ENCODE results near the gene HECTD4. TPM values are rescaled to one million over a fixed set of nuclear protein-coding genes. Genes with fewer than 3 reads are reported as not detected.
"Not testable (repeated sequence)": the region's sequence is repeated elsewhere in the genome, so short reads cannot be mapped to it uniquely, and the experiment has no call there.

HECTD4 gene
- total RNA-seq, 1 experiment from 2014 or later: 32.5 TPM

DNA sequence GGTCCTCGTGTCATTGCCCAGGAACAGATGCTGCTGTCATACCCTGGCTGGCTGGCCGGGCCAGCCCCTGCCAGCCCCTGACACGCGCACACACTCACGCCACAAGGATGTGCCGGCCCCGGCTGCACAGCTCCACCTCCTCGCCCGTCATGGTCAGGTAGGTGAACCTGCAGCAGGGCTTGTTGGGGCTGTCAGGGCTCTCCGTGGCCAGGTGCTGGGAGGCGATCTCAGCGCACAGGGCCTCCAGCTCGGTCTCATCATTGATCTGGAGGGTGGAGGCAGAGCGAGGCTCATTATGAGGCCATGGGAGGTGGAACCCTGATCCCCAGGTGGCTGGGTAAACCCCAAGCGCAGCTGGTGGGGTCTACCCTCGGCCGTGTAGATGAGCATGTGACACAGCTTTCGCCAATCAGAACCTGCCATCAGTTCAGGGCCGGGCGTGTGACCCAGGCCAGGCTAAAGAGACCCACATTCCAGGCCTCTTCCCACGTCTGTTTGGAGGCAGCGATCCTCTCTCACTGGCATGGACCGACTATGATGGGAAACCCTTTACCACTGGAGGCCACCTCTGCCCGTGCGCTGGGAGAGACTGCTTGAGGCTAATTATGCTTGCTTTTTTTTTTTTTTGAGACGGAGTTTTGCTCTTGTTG is 218.1 kb downstream of the HECTD4 start:
- no peak for DNase-seq
- Histone ChIP-seq H3K9me3 (ENCODE audit: low read length) (no peaks in the 10 kb centered on the region), H3K9me2 (replicated peaks; ENCODE audit: insufficient read depth, low read length) (no peaks in the 10 kb centered on the region), H2AFZ (ENCODE audit: low read length) (no peak overlapping the region), H3K79me2 (ENCODE audit: low read length) (no peaks in the 10 kb centered on the region), H3K27ac (ENCODE audit: low read length) (no peak overlapping the region), H3K27me3 (ENCODE audit: low read length) (no peaks in the 10 kb centered on the region), H4K20me1 (ENCODE audit: insufficient read depth, low read depth, low read length) (no peaks in the 10 kb centered on the region), H3K4me3 (ENCODE audit: low read length) (no peak overlapping the region), H3K36me3 (ENCODE audit: insufficient read depth, low read length) (peaks cover 13% of the 10 kb centered on the region; the same call in 1 of the 2 replicates), H3K4me1 (ENCODE audit: low read length) (no peaks in the 10 kb centered on the region), H3K4me2 (ENCODE audit: low read depth, low read length, poor library complexity, severe bottlenecking) (no peak overlapping the region), H3K9ac (ENCODE audit: low read length) (no peak overlapping the region)

DNA sequence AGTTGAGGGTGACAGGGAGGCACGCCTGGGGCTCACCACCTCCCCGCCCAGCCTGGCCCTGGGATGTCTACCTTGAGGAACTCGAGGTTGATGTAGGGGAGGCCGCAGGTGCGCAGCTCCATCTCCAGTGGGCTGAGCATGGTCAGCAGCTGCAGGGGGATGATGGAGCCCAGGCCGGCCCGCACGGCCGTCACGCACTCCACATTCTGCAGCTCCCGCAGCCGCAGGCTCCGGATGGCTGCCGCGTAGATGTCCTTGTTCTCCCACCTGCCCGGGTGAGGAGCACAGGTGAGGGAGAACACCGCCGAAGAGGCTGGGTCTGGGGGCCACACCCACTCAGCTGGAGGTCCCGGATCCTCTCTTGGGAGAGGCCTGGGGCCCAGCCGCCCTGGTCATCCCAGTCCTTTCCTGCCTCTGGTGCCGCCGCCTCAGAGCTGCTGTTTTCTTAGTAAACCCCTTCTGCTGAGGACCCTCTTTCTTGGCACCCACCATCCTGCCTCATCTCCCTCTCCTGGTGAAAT is 218.7 kb downstream of the HECTD4 start:
- H3K9me2 ChIP-seq (replicated peaks; ENCODE audit: insufficient read depth, low read length): no peaks in the 10 kb centered on the region
- no peaks in the 10 kb centered on the region for H3K27me3 ChIP-seq (ENCODE audit: low read length)
- H3K36me3 ChIP-seq (ENCODE audit: insufficient read depth, low read length): peaks cover 19% of the 10 kb centered on the region
- no peak overlapping the region for H3K9ac ChIP-seq (ENCODE audit: low read length)
- no peak overlapping the region for H3K4me2 ChIP-seq (ENCODE audit: low read depth, low read length, poor library complexity, severe bottlenecking)
- no peaks in the 10 kb centered on the region for H3K79me2 ChIP-seq (ENCODE audit: low read length)
- no peaks in the 10 kb centered on the region for H4K20me1 ChIP-seq (ENCODE audit: insufficient read depth, low read depth, low read length)
- H3K27ac ChIP-seq (ENCODE audit: low read length): no peak overlapping the region
- no peak overlapping the region for H2AFZ ChIP-seq (ENCODE audit: low read length)
- no peaks in the 10 kb centered on the region for H3K9me3 ChIP-seq (ENCODE audit: low read length)
- H3K4me1 ChIP-seq (ENCODE audit: low read length): no peaks in the 10 kb centered on the region
- H3K4me3 ChIP-seq (ENCODE audit: low read length): no peak overlapping the region
- no peak for DNase-seq

DNA sequence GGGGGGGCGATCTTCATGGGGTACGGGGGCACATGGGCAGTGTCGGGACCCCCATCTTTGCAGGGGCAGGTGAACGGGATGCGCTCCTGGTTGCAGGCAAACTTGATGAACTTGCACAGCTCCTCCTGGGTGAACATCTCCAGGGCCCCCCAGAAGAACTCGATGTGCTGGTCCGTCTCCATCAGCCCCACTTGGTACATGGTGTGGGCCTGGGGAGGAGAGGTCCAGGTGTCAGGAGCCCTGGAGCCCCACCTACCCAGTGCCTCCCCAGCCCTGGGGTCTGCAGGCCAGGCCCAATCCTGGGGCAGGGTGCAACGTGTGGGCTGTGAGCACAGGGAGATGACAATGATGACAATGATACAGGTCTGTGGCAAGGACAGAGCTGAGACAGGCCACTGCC is 219.2 kb downstream of the HECTD4 start:
- no peak overlapping the region for H3K4me2 ChIP-seq (ENCODE audit: low read depth, low read length, poor library complexity, severe bottlenecking)
- no peak for DNase-seq
- H3K36me3 ChIP-seq (ENCODE audit: insufficient read depth, low read length): peaks cover 24% of the 10 kb centered on the region
- no peak overlapping the region for H3K27ac ChIP-seq (ENCODE audit: low read length)
- no peak overlapping the region for H3K4me3 ChIP-seq (ENCODE audit: low read length)
- H3K79me2 ChIP-seq (ENCODE audit: low read length): no peaks in the 10 kb centered on the region
- H3K27me3 ChIP-seq (ENCODE audit: low read length): no peaks in the 10 kb centered on the region
- no peak overlapping the region for H2AFZ ChIP-seq (ENCODE audit: low read length)
- H3K9me3 ChIP-seq (ENCODE audit: low read length): no peaks in the 10 kb centered on the region
- no peak overlapping the region for H3K9ac ChIP-seq (ENCODE audit: low read length)
- H3K4me1 ChIP-seq (ENCODE audit: low read length): no peaks in the 10 kb centered on the region
- no peaks in the 10 kb centered on the region for H3K9me2 ChIP-seq (replicated peaks; ENCODE audit: insufficient read depth, low read length)
- H4K20me1 ChIP-seq (ENCODE audit: insufficient read depth, low read depth, low read length): no peaks in the 10 kb centered on the region

DNA sequence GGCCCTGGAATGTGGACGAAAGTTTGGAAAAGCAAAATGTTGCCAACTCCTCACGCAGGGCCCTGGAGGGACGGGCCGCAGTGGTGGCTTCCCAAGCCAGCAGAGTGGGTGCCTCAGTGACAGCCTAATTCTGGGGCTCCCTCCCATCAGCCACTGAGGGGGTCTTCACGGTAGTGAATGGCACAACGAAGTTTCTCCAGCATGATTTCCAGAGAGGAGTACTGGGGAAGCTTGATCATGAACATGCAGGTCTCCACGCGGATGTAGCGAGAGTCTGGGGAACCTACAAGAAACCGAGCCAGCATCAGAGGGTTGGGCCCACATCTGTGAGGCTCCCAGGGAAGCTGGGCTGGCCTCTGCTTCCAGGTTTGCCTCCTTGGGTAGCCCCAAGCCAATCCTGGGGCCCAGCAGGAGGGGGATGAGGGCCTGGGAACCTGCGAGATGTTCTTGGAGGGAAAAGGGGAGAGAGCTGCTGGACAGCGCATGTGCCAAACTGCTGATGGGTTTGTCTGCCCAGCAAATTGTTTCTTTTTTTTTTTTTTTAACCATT is 219.9 kb downstream of the HECTD4 start:
- Histone ChIP-seq H3K27me3 (ENCODE audit: low read length) (no peaks in the 10 kb centered on the region), H3K4me2 (ENCODE audit: low read depth, low read length, poor library complexity, severe bottlenecking) (no peak overlapping the region), H3K4me1 (ENCODE audit: low read length) (no peaks in the 10 kb centered on the region), H3K9ac (ENCODE audit: low read length) (no peak overlapping the region), H3K27ac (ENCODE audit: low read length) (no peak overlapping the region), H3K9me2 (replicated peaks; ENCODE audit: insufficient read depth, low read length) (no peaks in the 10 kb centered on the region), H3K36me3 (ENCODE audit: insufficient read depth, low read length) (peaks cover 25% of the 10 kb centered on the region), H2AFZ (ENCODE audit: low read length) (no peak overlapping the region), H3K4me3 (ENCODE audit: low read length) (no peak overlapping the region), H3K79me2 (ENCODE audit: low read length) (no peaks in the 10 kb centered on the region), H3K9me3 (ENCODE audit: low read length) (no peaks in the 10 kb centered on the region), H4K20me1 (ENCODE audit: insufficient read depth, low read depth, low read length) (no peaks in the 10 kb centered on the region)
- DNase-seq: no peak

DNA sequence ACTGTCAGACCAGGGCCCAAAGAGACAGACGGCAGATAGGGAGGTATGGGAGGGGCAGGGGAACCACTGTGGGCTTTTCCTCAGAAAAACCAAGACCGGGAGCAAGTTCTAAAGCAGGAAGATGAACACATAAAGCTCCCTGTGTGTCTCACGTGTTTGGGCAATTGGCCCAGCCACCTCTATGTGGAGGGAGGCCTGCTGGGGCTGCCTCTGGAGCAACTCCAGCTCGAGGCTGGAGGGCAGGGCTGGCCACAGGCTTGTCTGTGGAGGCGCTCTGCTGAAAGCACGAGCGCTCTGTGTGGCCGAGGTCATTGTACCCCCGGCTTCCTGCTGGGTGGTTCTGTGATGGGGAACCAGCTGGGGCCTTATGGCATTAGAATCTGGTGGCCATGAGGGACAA is 220.5 kb downstream of the HECTD4 start:
- Histone ChIP-seq H3K9me2 (replicated peaks; ENCODE audit: insufficient read depth, low read length) (no peaks in the 10 kb centered on the region), H3K4me3 (ENCODE audit: low read length) (no peak overlapping the region), H4K20me1 (ENCODE audit: insufficient read depth, low read depth, low read length) (no peaks in the 10 kb centered on the region), H3K9me3 (ENCODE audit: low read length) (no peaks in the 10 kb centered on the region), H3K4me2 (ENCODE audit: low read depth, low read length, poor library complexity, severe bottlenecking) (no peak overlapping the region), H3K4me1 (ENCODE audit: low read length) (no peaks in the 10 kb centered on the region), H3K9ac (ENCODE audit: low read length) (no peak overlapping the region), H2AFZ (ENCODE audit: low read length) (no peak overlapping the region), H3K36me3 (ENCODE audit: insufficient read depth, low read length) (peaks cover 25% of the 10 kb centered on the region), H3K79me2 (ENCODE audit: low read length) (no peaks in the 10 kb centered on the region), H3K27me3 (ENCODE audit: low read length) (no peaks in the 10 kb centered on the region), H3K27ac (ENCODE audit: low read length) (no peak overlapping the region)
- no peak for DNase-seq

DNA sequence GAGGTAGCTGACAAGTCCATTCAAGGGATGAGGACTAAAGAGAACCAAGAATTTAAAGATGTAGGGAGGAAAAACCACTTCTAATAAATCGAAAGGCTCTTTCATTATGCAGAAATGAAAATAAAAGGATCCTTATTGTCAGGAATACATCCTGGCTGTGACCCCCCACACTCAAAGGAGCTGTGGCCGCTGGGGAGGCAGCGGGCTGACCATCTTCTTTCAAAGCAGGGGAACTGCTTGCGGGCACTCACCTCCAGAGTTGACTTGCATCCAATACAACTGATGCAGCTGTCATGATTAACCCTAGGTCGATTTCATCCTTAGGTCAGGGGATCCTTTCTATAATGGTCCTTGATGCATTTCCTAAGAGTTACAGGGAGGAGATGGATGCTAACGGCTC is 221.6 kb downstream of the HECTD4 start:
- Histone ChIP-seq H3K4me3 (ENCODE audit: low read length) (no peak overlapping the region), H3K36me3 (ENCODE audit: insufficient read depth, low read length) (peaks cover 25% of the 10 kb centered on the region), H3K9me3 (ENCODE audit: low read length) (no peaks in the 10 kb centered on the region), H3K79me2 (ENCODE audit: low read length) (no peaks in the 10 kb centered on the region), H3K9ac (ENCODE audit: low read length) (no peak overlapping the region), H3K4me2 (ENCODE audit: low read depth, low read length, poor library complexity, severe bottlenecking) (no peak overlapping the region), H3K9me2 (replicated peaks; ENCODE audit: insufficient read depth, low read length) (no peaks in the 10 kb centered on the region), H3K27me3 (ENCODE audit: low read length) (no peaks in the 10 kb centered on the region), H2AFZ (ENCODE audit: low read length) (no peak overlapping the region), H3K27ac (ENCODE audit: low read length) (no peak overlapping the region), H3K4me1 (ENCODE audit: low read length) (no peaks in the 10 kb centered on the region), H4K20me1 (ENCODE audit: insufficient read depth, low read depth, low read length) (no peaks in the 10 kb centered on the region)
- DNase-seq: no peak

DNA sequence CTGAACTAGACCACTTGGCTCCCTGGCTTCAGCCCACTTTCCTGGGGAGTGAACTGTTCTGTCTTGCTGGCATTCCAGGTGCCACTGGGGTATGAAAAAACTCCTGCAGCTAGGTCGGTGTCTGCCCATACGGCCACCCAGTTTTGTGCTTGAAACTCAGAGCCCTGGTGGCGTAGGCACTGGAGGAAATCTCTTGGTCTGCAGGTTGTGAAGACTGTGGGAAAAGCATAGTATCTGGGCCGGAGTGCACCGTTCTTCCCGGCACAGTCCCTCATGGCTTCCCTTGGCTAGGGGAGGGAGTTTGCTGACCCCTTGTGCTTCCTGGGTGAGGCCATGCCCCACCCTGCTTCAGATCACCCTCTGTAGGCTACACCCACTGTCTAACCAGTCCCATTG is 223.1 kb downstream of the HECTD4 start:
- DNase-seq: no peak
- H3K4me2 ChIP-seq (ENCODE audit: low read depth, low read length, poor library complexity, severe bottlenecking): no peak overlapping the region
- H3K27me3 ChIP-seq (ENCODE audit: low read length): no peaks in the 10 kb centered on the region
- no peaks in the 10 kb centered on the region for H3K9me2 ChIP-seq (replicated peaks; ENCODE audit: insufficient read depth, low read length)
- no peak overlapping the region for H3K9ac ChIP-seq (ENCODE audit: low read length)
- peaks cover 25% of the 10 kb centered on the region for H3K36me3 ChIP-seq (ENCODE audit: insufficient read depth, low read length)
- no peaks in the 10 kb centered on the region for H3K79me2 ChIP-seq (ENCODE audit: low read length)
- H3K27ac ChIP-seq (ENCODE audit: low read length): no peak overlapping the region
- no peak overlapping the region for H2AFZ ChIP-seq (ENCODE audit: low read length)
- H3K4me3 ChIP-seq (ENCODE audit: low read length): no peak overlapping the region
- no peaks in the 10 kb centered on the region for H4K20me1 ChIP-seq (ENCODE audit: insufficient read depth, low read depth, low read length)
- no peaks in the 10 kb centered on the region for H3K4me1 ChIP-seq (ENCODE audit: low read length)
- no peaks in the 10 kb centered on the region for H3K9me3 ChIP-seq (ENCODE audit: low read length)

DNA sequence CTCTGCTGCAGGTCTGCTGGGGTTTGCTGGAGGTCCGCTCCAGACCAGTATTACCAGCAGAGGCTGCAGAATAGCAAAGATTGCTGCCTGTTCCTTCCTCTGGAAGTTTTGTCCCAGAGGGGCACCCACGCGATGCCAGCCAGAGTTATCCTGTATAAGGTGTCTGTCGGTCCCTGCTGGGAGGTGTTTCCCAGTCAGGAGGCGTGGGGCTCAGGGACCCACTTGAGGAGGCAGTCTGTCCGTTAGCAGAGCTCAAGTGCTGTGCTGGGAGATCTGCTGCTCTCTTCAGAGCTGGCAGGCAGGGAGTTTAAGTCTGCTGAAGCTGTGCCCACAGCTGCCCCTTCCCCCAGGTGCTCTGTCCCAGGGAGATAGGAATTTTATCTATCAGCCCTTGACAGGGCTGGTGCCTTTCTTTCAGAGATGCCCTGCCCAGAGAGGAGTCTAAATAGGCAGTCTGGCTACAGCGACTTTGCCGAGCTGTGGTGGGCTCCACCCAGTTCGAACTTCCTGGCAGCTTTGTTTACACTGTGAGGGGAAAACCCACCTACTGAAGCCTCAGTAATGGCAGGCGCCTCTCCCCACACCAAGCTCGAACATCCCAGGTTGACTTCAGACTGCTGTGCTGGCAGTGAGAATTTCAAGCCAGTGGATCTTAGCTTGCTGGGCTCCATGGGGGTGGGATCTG is 223.6 kb downstream of the HECTD4 start:
- H2AFZ ChIP-seq (ENCODE audit: low read length); H3K27ac ChIP-seq (ENCODE audit: low read length); H3K4me3 ChIP-seq (ENCODE audit: low read length); H3K4me2 ChIP-seq (ENCODE audit: low read depth, low read length, poor library complexity, severe bottlenecking); H4K20me1 ChIP-seq (ENCODE audit: insufficient read depth, low read depth, low read length); H3K9me3 ChIP-seq (ENCODE audit: low read length); H3K9me2 ChIP-seq (replicated peaks; ENCODE audit: insufficient read depth, low read length); H3K4me1 ChIP-seq (ENCODE audit: low read length); H3K9ac ChIP-seq (ENCODE audit: low read length); DNase-seq; H3K79me2 ChIP-seq (ENCODE audit: low read length); H3K27me3 ChIP-seq (ENCODE audit: low read length): not testable (repeated sequence)
- peaks cover 25% of the 10 kb centered on the region for H3K36me3 ChIP-seq (ENCODE audit: insufficient read depth, low read length)
